Astrocyte of the spinal cord (primary cell): ENCODE data around the gene TFDP2.

Experiments used
- DNase-seq: peaks from one replicate; pipeline ENCODE4 v3.0.0; 2011; ENCODE audit warnings: low read depth, low spot score
- H3K4me3 ChIP-seq: 2 replicates; pipeline ENCODE4 v1.5.1; 2011; ENCODE audit warnings: low read depth, mild to moderate bottlenecking, low read length, moderate library complexity
- CTCF ChIP-seq: IDR thresholded peaks from 2 replicates; pipeline ENCODE4 v1.5.1; 2012; ENCODE audit warnings: low read depth, mild to moderate bottlenecking, low read length, inconsistent platforms
- in situ Hi-C: cut with HindIII; loops from 2 replicates; pipeline ENCODE4 v1.10.0; 2017; ENCODE audit warnings: low sequenced_read_pairs

The TFDP2 gene

DNA sequence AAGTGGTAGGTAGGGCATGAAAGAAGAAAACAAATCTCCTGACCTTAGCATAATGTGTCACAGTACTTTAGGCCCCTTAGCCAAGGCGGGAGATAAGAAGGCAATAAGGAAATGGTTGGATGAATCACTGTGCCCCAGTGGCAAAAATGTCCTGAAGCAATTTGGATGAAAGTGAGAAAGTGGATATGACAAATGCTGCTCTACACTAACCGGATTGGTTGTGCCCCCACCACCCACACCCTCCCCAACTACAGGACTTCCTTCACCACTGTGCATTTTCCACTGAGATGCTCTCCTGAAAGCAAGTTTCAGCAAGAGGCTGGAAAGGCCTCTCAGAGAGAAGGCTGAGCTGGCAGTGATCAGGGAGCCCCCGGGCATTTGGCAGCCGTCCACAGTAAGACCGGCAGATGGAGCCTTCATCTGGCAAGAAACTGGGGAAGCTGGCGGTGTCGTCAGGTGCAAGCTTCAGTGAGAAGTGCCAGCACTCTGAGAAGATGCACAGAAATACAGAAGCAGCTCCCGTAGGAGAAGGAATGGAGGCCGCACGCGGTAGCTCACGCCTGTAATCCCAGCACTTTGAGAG is 209.1 kb downstream of the TFDP2 start:
- no peak for TF ChIP-seq CTCF
- no peak overlapping the region for H3K4me3 ChIP-seq
- peak; percentile 63 for DNase-seq
- in situ Hi-C loops = no loop called here

DNA sequence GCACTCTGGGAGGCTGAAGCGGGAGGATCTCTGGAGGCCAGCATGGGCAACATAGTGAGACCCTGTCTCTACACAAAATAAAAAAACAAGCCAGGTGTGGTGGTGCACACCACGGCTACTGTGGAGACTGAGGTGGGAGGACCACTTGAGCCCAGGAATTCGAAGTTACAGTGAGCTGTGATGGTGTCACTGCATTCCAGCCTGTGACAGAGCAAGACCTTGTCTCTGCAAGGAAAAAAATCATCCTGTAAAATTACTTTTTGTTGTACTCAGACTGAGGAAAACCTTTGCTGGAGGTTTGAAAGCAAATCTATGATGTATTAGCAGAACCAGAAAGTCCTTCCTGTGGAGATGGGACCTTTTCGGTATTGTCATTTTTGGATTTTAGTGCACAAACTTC is 209.6 kb downstream of the TFDP2 start:
- no peak overlapping the region for H3K4me3 ChIP-seq
- in situ Hi-C loops = no loop called here
- no peak for TF ChIP-seq CTCF
- no peak for DNase-seq

DNA sequence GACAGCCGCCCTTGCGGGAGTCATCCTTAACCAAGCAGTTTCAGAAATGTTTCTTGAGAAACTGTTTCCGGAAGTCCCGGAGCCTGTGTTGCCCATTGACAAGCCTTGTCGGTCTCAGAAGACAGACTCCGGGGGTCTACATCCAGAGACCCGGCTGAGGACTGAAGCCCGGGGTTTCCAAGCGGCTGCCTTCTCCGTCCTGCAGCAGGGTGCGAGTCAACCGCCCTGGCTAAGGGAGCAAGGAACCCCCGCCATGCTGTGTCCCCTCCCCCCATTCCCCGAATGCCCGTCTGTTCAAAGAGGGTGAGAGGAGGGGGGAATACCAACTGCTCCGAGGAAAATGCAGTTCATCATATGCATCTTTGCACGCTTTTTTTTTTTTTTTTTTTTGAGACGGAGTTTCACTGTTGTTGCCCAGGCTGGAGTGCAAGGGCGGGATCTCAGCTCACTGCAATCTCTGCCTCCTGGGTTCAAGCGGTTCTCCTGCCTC is 211.3 kb downstream of the TFDP2 start:
- H3K4me3 ChIP-seq = no peak overlapping the region
- no peak for TF ChIP-seq CTCF
- in situ Hi-C loops = no loop called here
- DNase-seq = no peak

DNA sequence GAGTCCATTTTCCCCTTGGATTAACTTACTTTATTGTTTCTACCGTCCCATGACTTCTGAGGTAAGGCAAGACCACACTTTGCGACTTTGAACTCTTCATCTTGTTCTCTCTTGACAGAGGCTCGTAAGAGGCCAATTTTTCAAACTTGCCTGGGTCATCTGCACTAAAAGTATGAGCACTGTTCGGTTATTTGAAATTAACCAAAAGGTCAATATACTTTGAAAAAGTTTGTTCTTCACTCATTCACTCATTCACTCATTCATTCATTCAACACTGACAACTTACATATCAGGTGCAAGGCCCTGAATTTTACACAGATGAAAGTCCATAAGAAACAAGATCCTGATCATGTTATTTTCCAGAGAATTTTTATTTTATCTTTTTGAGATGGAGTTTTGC is 215.0 kb downstream of the TFDP2 start:
- in situ Hi-C loops = no loop called here

GRCh38 chr3:141933421-141934300 is 215.7 kb downstream of the TFDP2 start:
- DNase-seq = no peak
- in situ Hi-C loops = no loop called here
- TF ChIP-seq CTCF = no peak
- no peak overlapping the region for H3K4me3 ChIP-seq

More for the DNA sequence above, 215.0 kb downstream of the TFDP2 start:
- DNase-seq = no peak
- no peak for TF ChIP-seq CTCF
- no peak overlapping the region for H3K4me3 ChIP-seq

GRCh38 chr3:141930801-141931200 is 218.5 kb downstream of the TFDP2 start:
- DNase-seq = no peak
- no peak for TF ChIP-seq CTCF
- H3K4me3 ChIP-seq = no peak overlapping the region
- in situ Hi-C loops = no loop called here
